GM18505 (cell line): ENCODE measurements around the gene KIZ.

Experiments used
- ATAC-seq: cut with Tn5 transposase; IDR thresholded peaks from one replicate; pipeline ENCODE4 v1.9.1; 2021; ENCODE audit not compliant: unreplicated experiment
- POLR2A ChIP-seq: IDR thresholded peaks from 4 replicates; pipeline ENCODE4 v1.6.1; 2011; ENCODE audit warnings: borderline replicate concordance; ENCODE audit not compliant: insufficient read depth, insufficient read length; ENCODE audit errors: extremely low read depth

Gene KIZ

GRCh38 chr20:21189761-21190523 is 64.1 kb downstream of the KIZ start:
- ATAC-seq, result no peak
- TF ChIP-seq POLR2A, result no peak

GRCh38 chr20:21190869-21191268 is 65.0 kb downstream of the KIZ start:
- no peak for ATAC-seq
- TF ChIP-seq POLR2A, result no peak

GRCh38 chr20:21191839-21192238 is 66.0 kb downstream of the KIZ start:
- ATAC-seq, result no peak
- TF ChIP-seq POLR2A, result no peak

- ATAC-seq, result no peak
- no peak for TF ChIP-seq POLR2A
Observed at GRCh38 chr20:21202259-21202658, 76.4 kb downstream of the KIZ start.

GRCh38 chr20:21203088-21203656 is 77.3 kb downstream of the KIZ start:
- no peak for ATAC-seq
- TF ChIP-seq POLR2A, result no peak

- TF ChIP-seq POLR2A, result no peak
- no peak for ATAC-seq
Observed at GRCh38 chr20:21206584-21206983, 80.7 kb downstream of the KIZ start.

GRCh38 chr20:21208999-21209398 is 83.1 kb downstream of the KIZ start:
- ATAC-seq, result no peak
- TF ChIP-seq POLR2A, result no peak

GRCh38 chr20:21209668-21210067 is 83.8 kb downstream of the KIZ start:
- no peak for TF ChIP-seq POLR2A
- ATAC-seq, result no peak

GRCh38 chr20:21213691-21214090 is 87.8 kb downstream of the KIZ start:
- TF ChIP-seq POLR2A, result no peak

GRCh38 chr20:21214431-21214830 is 88.5 kb downstream of the KIZ start:
- no peak for TF ChIP-seq POLR2A
- ATAC-seq, result no peak

More at GRCh38 chr20:21213691-21214090, 87.8 kb downstream of the KIZ start:
- ATAC-seq, result no peak

- no peak for ATAC-seq
- TF ChIP-seq POLR2A, result no peak
Observed at GRCh38 chr20:21219686-21220085, 93.8 kb downstream of the KIZ start.

- no peak for ATAC-seq
- no peak for TF ChIP-seq POLR2A
Observed at GRCh38 chr20:21224217-21224616, 98.3 kb downstream of the KIZ start.

- no peak for TF ChIP-seq POLR2A
- ATAC-seq, result no peak
Observed at GRCh38 chr20:21225215-21225947, 99.5 kb downstream of the KIZ start.

GRCh38 chr20:21228511-21228910 is 102.6 kb downstream of the KIZ start:
- no peak for TF ChIP-seq POLR2A
- ATAC-seq, result peak; percentile 81

GRCh38 chr20:21229163-21229562 is 103.3 kb downstream of the KIZ start:
- ATAC-seq, result no peak
- TF ChIP-seq POLR2A, result no peak

- no peak for ATAC-seq
- no peak for TF ChIP-seq POLR2A
Observed at GRCh38 chr20:21230220-21230619, 104.3 kb downstream of the KIZ start.
